A673 (cell line): ENCODE results near the gene RALGPS1.

Experiments used
- CTCF ChIP-seq: fragments of 300-800, 200-600 bp; sonication (generic); conservative IDR thresholded peaks from 2 replicates; pipeline ENCODE4 v1.5.1; 2017; ENCODE audit warnings: low read depth, mild to moderate bottlenecking, antibody characterized with exemption, low read length, moderate library complexity, mixed read lengths
- EZH2 ChIP-seq: fragments of 200-600 bp; sonication (generic); IDR thresholded peaks from 2 replicates; pipeline ENCODE4 v1.6.1; 2017; ENCODE audit warnings: borderline replicate concordance, low read depth, mild to moderate bottlenecking, mixed read lengths, antibody characterized with exemption, low read length; ENCODE audit not compliant: poor library complexity, severe bottlenecking

GRCh38 chr9:126876531-126876930, 38.1 kb upstream of the RALGPS1 start:
- TF ChIP-seq CTCF (no peak), EZH2 (no peak)
